GM12878 (cell line): ENCODE data around the gene CNPY2. TPM values are rescaled to one million over a fixed set of nuclear protein-coding genes. Genes with fewer than 3 reads are reported as not detected.

Source experiments
- ATAC-seq: fragments of 200-7000 bp; cut with Tn5 transposase; 3 replicates; pipeline ENCODE4 v1.9.1; 2020; ENCODE audit warnings: mild to moderate bottlenecking, moderate library complexity
- BruUV-seq: library from RNA; stranded (reverse); fragments of 400-500 nt; replicated peaks from 2 replicates; lab custom pipeline; 2021; lab: Mats Ljungman, UMichigan
- CTCF ChIA-PET: fragments of 300-600 bp; sonication (Branson Sonifier 250); formaldehyde crosslinking; extraction: SDS; loops from one replicate; lab custom pipeline; 2021; ENCODE audit warnings: inconsistent platforms; lab: Yijun Ruan, JAX
- POLR2A ChIA-PET: fragments of 350-600 bp; formaldehyde crosslinking; extraction: SDS; loops from one replicate; lab custom pipeline; 2021; ENCODE audit warnings: inconsistent platforms; lab: Charles Lee
- RAD21 ChIA-PET: fragments of 300-600 bp; sonication (Branson Sonifier 250); formaldehyde crosslinking; loops from one replicate; lab custom pipeline; 2023; ENCODE audit warnings: antibody characterized with exemption; ENCODE audit not compliant: unreplicated experiment; lab: Charles Lee
- SMC1A ChIA-PET: fragments of 300-600 bp; sonication (Branson Sonifier 250); formaldehyde crosslinking; loops from one replicate; lab custom pipeline; 2023; ENCODE audit not compliant: unreplicated experiment, uncharacterized antibody; lab: Charles Lee
- DNase-seq: peaks from one replicate; pipeline ENCODE4 v3.0.0-alpha.2; 2011; ENCODE audit warnings: low read depth, low spot score
- FAIRE-seq: peaks from 3 replicates; lab custom pipeline; 2011; peaks lifted over from hg19 to GRCh38; lab: Jason Lieb, UNC
- H2AFZ ChIP-seq: 2 replicates; pipeline ENCODE4 v1.6.0; 2011; ENCODE audit warnings: low read depth, low read length, control low read depth; ENCODE audit not compliant: control insufficient read depth
- H3K27ac ChIP-seq: 2 replicates; pipeline ENCODE4 v1.5.1; 2011; ENCODE audit warnings: control low read depth; ENCODE audit not compliant: control insufficient read depth, insufficient read depth
- H3K27me3 ChIP-seq, 2 experiments: replicated peaks in 1 of 2; 2 replicates each; pipeline versions ENCODE4 v1.6.0 to v1.6.1; 2011; ENCODE audit warnings: low read length in 1 of 2; ENCODE audit not compliant: control insufficient read depth in 2 of 2, insufficient read depth in 2 of 2
- H3K36me3 ChIP-seq, 2 experiments: 2 replicates each; pipeline ENCODE4 v1.5.1; 2011; ENCODE audit warnings: low read length in 1 of 2; ENCODE audit not compliant: control insufficient read depth in 2 of 2, insufficient read depth in 2 of 2
- H3K4me1 ChIP-seq: 2 replicates; pipeline ENCODE4 v1.6.1; 2011; ENCODE audit warnings: mild to moderate bottlenecking, low read length, moderate library complexity, mixed read lengths; ENCODE audit not compliant: control insufficient read depth, insufficient read depth
- H3K4me2 ChIP-seq: 2 replicates; pipeline ENCODE4 v1.6.0; 2011; ENCODE audit warnings: control low read depth; ENCODE audit not compliant: control insufficient read depth, insufficient read depth
- H3K4me3 ChIP-seq: fragments of 200-600 bp; sonication (generic); 2 replicates; pipeline ENCODE4 v1.5.1; 2016
- H3K79me2 ChIP-seq: 2 replicates; pipeline ENCODE4 v1.6.0; 2011; ENCODE audit warnings: low read length; ENCODE audit not compliant: control insufficient read depth, insufficient read depth
- H3K9ac ChIP-seq: 2 replicates; pipeline ENCODE4 v1.8.0; 2011; ENCODE audit warnings: low read length, control low read depth, mixed read lengths; ENCODE audit not compliant: control insufficient read depth, insufficient read depth
- H3K9me3 ChIP-seq: replicated peaks from 3 replicates; pipeline ENCODE4 v1.5.1; 2011; ENCODE audit warnings: mild to moderate bottlenecking, low read length; ENCODE audit not compliant: control insufficient read depth, insufficient read depth
- H4K20me1 ChIP-seq: 2 replicates; pipeline ENCODE4 v1.6.0; 2011; ENCODE audit not compliant: control insufficient read depth, insufficient read depth
- EED ChIP-seq: sonication (generic); IDR thresholded peaks from 2 replicates; pipeline ENCODE4 v1.6.1; 2016; ENCODE audit warnings: antibody characterized with exemption, low read depth
- PKNOX1 ChIP-seq: fragments of 450-650 bp; IDR thresholded peaks from 2 replicates; pipeline ENCODE4 v1.6.1; 2016; ENCODE audit warnings: mild to moderate bottlenecking
- POLR2AphosphoS5 ChIP-seq: IDR thresholded peaks from 2 replicates; pipeline ENCODE4 v1.6.1; 2011; ENCODE audit warnings: mild to moderate bottlenecking, low read length, inconsistent platforms
- SUPT20H ChIP-seq: IDR thresholded peaks from 2 replicates; pipeline ENCODE4 v1.6.1; 2011; ENCODE audit warnings: low read depth, mild to moderate bottlenecking, low read length, moderate library complexity, borderline replicate concordance; ENCODE audit not compliant: control insufficient read depth
- ZSCAN29 ChIP-seq: fragments of 450-650 bp; IDR thresholded peaks from 2 replicates; pipeline ENCODE4 v1.6.1; 2017; ENCODE audit warnings: mild to moderate bottlenecking, moderate library complexity
- WGBS: methylation state at CpG from one replicate; pipeline ENCODE4 v1.1.6; 2016; ENCODE audit warnings: low lambda C conversion rate; ENCODE audit not compliant: insufficient replicate concordance, insufficient coverage; ENCODE audit errors: missing lambda C conversion rate; 5-methylcytosine and 5-hydroxymethylcytosine counted together
- in situ Hi-C: fragments of 300-500 bp; cut with MboI; formaldehyde crosslinking; loops from 9 replicates; pipeline ENCODE4 v1.14.3; 2018; ENCODE audit warnings: mixed read lengths
- intact Hi-C: fragments of 100-400 bp; cut with micrococcal nuclease; formaldehyde crosslinking; loops from one replicate; pipeline ENCODE4 v1.14.2; 2022; ENCODE audit not compliant: unreplicated experiment
- polyA plus RNA-seq, 11 experiments: library from polyadenylated mRNA; depleted of rRNA in 4 of 11; unstranded in 6 of 11; stranded (reverse) in 5 of 11; fragments of >200 nt; fragmentation: Nextera tagmentation in 4 of 11; fragmentation: Illumina TruSeq in 1 of 11; extraction: Ambion mirVana in 4 of 11; extraction: Trizol in 1 of 11; gene quantifications; 1 replicate in 1 of 11; 2 replicates in 10 of 11; pipeline versions ENCODE4 v1.2.1 to v1.2.3, GENCODE V29; 2011 to 2016; ENCODE audit warnings: inconsistent platforms in 2 of 11, missing spikeins in 2 of 11, low read depth in 1 of 11
- total RNA-seq, 4 experiments: library from RNA; depleted of rRNA in 3 of 4; stranded (reverse); fragments of >200 nt in 3 of 4; fragmentation: Illumina TruSeq in 1 of 4; extraction: Trizol in 1 of 4; gene quantifications; 2 replicates each; pipeline versions ENCODE4 v1.2.1 to v1.2.3, GENCODE V29; 2013 to 2021

The CNPY2 gene
- total and polyA plus RNA-seq, 10 of the 15 experiments (the other 5 are each of a cell fraction or from before 2014, with no cell fraction given), result 25.0 to 276 (median 87.8) TPM

- peak overlapping the region; percentile 7; the same call in 1 of the 2 replicates for H3K27ac ChIP-seq
- ChIA-PET RAD21 (interaction anchor here (0.8 to 1.0 kb wide), 2 partner anchors 36 to 91 kb away, joined by 3 read pairs; no protein-coding TSS in a partner anchor), CTCF (interaction anchor here (0.6 to 2.0 kb wide), 10 partner anchors 10 to 340 kb away, joined by 3 to 7 read pairs (median 4); partner anchors contain the start of genes COQ10A and RNF41), POLR2A (interaction anchor here (0.5 to 2.2 kb wide), 6 partner anchors 19 to 253 kb away, joined by 3 to 8 read pairs (median 5); partner anchors contain the start of genes CNPY2 and COQ10A), SMC1A (interaction anchor here (1.0 to 2.8 kb wide), 9 partner anchors 12 to 178 kb away, joined by 3 to 14 read pairs (median 4); no protein-coding TSS in a partner anchor)
- no TSS peak for BruUV-seq
- DNase-seq, result no peak
- no peak overlapping the region for H2AFZ ChIP-seq
- no peak overlapping the region for H3K9ac ChIP-seq
- peak overlapping the region; percentile 70 for H3K4me2 ChIP-seq
- H3K9me3 ChIP-seq, result no peaks in the 10 kb centered on the region
- FAIRE-seq, result no peak
- no peaks in the 10 kb centered on the region for H4K20me1 ChIP-seq
- 28% methylated on average over 8 of the region's 8 CpGs for WGBS
- in situ Hi-C loops, result no loop called here
- ATAC-seq, result no peak
- peaks cover 0 to 10% of the 10 kb centered on the region in 2 experiments; a peak in 1 of 4 replicates for H3K36me3 ChIP-seq
- TF ChIP-seq PKNOX1 (peak; percentile 34; the same call in 1 of the 2 replicates), EED (no peak), ZSCAN29 (no peak), POLR2AphosphoS5 (no peak), SUPT20H (no peak)
- no peaks in the 10 kb centered on the region for H3K27me3 ChIP-seq
- peaks cover 27% of the 10 kb centered on the region for H3K4me1 ChIP-seq
- peak overlapping the region; percentile 93 for H3K4me3 ChIP-seq
- intact Hi-C loops, result no loop called here
- peaks cover 62% of the 10 kb centered on the region for H3K79me2 ChIP-seq
Observed at GRCh38 chr12:56297400-56297799, 18.4 kb downstream of the CNPY2 start.
